HG02870 (cell line): ENCODE results near the gene PPIL3.

ENCODE experiments used
- ATAC-seq: cut with Tn5 transposase; IDR thresholded peaks from one replicate; pipeline ENCODE4 v1.9.1; 2021; ENCODE audit warnings: mild to moderate bottlenecking, moderate library complexity; ENCODE audit not compliant: unreplicated experiment

Gene PPIL3

DNA sequence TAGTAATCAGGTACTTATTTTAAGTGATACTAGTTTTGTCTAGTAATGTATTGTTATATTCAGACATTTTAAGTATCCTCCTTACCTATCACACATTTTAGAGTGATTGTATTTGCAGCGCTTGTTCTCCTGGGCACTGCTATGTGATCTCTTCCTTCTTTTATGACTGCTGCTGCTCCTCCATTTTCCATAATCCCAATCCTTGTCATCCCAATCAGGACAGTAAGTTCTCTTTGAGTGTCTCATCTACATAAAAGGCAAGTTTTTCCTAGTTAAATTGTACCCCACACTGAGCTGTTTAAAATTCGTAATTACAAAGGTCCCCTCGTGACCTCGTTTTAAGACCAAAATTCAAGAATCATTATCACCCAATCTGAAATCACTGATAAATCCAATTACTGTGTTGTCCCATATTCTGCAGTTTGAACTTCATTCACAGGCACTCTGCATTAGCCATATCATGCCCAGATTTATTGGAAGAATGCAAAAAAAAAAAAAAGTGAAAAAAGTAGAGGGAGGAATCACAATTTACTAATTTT lies 27.2 kb downstream of the PPIL3 start:
- no peak for ATAC-seq

DNA sequence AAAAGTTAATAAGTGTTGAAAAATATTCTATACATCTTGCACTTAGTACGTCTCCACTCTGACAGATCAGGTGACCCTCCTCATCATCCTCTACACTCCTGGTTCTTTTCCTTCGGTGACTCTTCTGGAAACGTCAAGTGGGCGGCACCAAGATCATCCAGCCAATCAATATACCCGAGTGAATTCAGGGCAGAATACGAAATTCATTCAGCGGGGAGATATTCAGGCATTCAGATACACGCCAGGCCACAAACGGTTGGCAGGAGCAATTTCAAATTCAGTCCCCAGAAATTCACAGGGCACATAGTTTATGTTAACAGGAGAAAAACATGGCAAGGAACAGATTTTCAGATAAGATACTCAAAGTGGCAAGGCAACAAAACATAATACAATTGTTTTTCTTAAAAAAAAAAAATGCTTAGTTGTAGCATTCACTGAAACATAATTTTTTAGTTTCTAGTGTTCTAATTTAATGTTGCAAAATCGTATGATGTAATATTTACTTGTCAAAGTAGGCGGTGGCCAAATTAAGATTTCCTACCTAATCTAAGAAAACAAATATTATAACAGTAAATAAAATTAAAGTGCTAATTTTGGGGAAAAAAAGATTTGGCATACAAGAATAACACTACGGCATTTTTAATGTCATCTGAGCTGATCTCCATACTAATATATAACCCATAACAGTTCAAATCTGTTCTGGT lies 28.6 kb downstream of the PPIL3 start:
- no peak for ATAC-seq

DNA sequence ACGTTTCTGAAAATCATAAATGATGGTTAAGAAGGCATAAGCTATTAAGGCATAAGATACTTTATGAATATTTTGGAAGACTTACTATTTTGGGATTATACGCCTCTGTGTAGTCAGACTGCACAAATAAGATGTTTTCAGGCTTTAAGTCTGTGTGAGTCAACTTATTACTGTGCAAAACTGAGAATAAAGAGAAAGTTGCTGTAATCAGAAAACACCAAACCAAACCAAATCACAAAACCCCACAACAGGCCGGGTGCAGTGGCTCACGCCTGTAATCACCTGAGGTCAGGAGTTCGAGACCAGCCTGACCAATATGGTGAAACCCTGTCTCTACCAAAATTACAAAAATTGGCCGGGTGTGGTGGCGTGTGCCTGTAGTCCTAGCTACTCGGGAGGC lies 32.1 kb downstream of the PPIL3 start:
- no peak for ATAC-seq

DNA sequence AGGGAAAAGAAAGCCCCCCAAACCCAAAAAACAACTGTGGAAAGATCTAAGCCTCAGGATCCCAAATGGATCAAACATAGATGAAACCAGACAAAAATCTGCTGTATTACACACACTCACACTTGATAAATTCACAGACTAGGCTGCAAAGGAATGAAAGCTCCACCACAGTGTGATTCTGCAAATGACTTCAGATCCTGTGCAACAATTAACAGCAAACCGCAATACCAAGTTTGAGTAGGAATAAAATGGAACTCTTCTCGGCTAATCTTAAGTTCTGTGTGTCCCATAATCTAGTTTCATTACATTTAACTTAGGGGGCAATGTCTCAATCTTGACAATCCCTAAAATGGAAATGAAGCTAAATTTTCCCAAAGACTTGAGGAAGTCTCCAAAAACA lies 36.3 kb downstream of the PPIL3 start:
- ATAC-seq: no peak

DNA sequence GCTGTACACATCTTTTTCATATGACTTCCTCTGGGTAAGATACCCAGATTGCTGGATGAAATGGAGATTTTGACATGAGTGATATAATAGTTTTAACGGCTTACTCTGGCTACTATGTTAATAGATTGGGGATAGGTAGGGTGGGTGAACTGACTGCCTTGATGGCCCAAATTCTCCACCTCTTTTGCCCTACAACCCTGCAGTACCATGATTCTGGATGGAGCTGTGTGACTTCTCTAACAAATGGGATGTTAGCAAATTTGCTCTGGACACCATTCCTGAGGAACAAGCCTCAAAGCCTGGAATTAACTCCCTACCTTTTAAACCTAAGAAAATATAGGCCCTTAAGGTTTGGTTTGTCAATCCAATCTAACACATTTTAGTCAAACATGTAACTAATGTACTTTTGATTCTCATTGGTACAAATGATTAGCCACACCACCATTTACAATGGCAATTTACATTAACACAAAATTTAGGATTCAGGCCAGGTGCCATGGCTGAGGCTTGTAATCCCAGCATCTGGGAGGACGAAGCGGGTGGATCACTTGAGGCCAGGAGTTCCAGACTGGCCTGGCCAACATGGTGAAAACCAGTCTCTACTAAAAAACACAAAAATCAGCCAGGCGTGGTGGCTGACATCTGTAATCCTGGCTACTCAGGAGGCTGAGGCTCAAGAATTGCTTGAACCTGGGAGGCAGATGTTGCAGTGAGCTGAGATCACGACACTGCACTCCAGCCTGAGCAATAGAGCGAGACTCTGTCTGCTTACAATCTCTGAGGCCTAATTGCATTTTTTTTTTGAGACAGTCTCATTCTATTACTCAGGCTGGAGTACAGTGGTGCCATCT lies 37.3 kb downstream of the PPIL3 start:
- no peak for ATAC-seq

DNA sequence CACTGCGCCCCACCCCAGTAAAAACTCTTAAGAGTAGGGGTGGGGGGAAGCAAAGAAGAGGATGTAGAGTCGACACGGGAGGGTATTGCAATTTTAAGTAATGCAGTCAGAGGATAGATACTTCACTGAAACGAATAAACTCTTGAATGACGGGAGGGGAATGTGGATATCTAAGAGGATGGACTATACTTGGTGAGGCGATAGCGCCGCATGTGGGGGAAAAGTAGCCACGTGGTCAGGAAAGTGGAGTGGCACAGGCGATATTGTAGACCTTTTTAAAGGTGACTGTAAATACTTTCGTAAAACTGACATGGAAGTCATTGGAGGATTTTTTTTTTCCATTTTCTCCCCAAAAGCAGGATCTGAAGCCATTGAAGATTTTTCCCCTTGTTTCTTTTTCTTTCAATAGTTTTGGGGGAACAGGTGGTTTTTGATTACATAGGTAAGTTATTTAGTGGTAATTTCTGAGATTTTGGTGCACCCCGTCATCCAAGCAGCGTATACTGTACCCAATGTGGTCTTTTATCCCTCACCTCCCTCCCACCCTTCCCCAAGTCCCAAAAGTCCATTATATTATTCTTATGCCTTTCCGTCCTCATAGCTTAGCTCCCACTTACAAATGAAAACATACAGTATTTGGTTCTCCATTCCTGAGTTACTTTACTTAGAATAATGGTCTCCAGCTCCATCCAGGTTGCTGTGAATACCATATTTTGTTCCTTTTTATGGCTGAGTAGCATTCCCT lies 38.2 kb downstream of the PPIL3 start:
- ATAC-seq: no peak

DNA sequence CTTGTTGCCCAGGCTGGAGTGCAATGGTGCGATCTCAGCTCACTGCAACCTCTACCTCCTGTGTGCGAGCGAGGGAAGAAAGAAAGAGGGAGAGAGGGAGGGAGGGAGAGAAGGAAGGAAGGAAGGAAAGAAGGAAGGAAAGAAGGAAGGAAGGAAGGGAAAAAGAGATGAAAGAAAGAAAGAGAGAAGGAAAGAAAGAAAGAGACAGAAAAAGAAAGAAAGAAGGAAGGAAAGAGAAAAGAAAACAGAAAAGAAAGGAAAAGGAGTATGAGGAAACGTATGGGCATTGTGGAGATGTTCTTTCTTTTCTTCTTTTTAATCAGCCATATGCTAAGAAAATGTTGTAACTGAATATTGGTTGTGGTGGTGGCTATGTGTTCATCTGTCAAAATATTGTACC lies 40.9 kb downstream of the PPIL3 start:
- ATAC-seq: no peak

DNA sequence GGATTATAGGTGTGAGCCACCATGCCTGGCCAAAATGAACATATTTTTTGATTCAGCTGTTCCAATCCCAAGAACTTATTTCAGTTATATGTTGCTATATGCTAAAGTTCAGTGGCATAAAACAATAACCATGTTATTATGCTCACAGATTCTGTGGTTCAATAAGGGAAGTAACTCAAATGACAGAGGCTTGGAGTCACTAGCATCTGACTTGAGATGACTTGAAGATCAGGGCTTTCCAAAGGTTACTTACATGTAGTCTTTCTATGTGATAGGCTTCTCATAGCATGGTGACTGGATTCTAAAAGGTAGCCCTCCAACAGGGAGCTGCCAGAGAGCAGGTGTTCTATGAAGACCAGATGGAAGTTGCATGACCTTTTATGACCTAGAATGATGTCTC lies 41.6 kb downstream of the PPIL3 start:
- ATAC-seq: no peak

DNA sequence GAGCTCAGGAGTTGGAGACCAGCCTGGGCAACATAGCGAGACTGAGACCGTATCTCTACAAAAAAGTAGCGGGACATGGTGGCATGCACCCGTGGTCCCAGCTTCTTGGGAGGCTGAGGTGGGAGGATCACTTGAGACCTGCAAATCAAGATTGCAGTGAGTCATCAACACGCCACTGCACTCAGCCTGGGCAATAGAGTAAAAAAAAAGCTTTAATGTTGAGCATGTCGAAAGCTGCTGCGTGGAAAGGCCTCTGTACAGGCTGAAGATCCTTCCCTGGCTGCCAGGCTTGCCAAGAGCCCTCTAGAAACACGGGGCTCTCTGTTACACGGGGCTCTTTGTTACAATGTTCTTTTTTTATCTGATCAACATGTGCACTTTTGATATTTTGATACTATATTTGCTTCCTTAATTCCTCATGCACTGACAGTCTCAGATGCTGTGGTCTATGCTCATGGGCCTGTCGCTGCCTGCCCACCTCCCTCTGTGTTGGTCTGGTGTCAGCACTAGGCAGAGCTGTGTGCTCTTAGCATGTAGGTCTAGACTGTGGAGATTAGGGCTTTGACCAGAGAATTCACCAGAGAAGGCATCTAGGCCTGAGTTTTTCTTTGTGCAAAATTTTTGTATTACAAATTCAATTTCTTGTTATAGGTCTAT lies 43.1 kb downstream of the PPIL3 start:
- ATAC-seq: no peak

DNA sequence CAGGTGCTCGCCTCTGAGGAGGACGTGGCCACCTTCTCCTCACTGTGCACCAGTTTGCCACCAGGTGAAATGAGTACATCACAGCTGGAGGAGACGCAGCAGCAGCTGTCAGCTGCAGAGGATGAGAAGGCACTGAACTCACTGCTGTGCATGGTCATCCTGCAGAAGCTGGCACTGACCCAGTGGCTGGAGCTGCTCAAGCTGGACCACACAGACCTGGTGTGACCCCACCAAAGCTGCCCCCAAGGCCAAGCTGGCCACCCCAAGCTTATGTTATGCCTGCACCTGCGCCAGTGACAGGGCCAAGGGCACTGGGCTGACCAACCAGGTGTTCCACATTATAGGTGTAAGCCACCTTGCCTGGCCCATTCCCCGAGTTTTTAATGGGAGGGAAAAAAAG lies 43.7 kb downstream of the PPIL3 start:
- ATAC-seq: no peak

DNA sequence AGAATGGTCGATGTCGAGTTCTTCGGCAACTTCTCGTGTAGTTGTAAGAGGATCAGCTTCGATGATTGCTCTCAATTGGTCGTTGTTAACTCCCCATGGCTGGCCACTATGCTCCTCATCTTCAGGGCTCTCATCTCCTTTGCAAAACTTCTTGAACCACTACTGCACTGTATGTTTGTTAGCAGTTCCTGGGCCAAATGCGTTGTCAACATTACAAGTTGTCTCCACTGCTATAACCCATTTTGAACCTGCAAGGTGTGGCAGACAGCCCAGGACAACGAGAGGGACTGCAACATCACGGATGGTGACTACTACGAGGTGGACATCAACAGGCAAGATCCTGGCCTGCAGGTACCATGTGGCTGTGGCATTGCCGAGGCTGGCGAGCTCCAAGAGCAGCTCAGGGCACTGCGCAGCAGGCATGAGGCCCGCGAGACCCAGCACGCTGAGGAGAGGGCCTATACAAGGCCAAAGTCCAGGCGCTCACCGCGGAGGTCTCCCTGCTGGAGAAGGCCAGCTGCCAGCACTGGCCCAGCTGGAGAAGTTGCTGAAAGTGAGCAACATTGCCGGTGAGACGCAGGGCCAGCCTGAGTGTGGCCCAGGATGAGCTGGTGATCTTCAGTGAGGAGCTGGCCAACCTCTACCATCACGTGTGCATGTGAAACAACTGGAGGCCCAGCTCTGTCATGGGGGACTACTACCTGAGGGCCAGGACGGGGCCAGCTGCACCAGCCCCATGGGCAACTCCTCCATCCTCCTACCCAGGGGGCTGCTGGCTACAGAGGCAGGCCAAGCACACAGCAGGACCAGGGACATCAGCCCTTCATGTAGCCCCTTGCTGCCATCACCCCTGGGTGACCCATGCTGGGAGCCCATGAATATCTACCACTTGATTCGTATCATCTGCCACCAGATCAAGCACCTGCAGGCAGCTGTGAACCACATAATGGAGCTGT lies 44.6 kb downstream of the PPIL3 start:
- ATAC-seq: no peak

DNA sequence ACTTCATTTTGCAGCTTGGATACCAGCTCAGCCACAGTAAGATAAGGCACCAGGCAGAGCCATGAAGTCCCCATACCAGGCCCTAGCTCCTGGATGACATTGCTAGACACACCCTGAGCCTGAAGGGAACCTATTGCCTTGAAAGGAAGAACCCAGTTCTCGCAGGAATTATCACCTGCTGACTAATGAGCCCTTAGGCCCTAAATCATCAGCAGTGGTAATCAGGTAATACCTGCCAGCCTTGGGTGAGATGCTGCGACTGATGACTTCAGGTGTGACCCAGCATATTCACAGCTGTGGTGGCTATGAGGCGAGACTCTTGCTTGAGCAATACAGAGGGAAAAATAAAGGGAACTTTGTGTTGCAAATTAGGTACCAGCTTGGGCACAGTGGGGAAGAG lies 49.4 kb downstream of the PPIL3 start:
- no peak for ATAC-seq

DNA sequence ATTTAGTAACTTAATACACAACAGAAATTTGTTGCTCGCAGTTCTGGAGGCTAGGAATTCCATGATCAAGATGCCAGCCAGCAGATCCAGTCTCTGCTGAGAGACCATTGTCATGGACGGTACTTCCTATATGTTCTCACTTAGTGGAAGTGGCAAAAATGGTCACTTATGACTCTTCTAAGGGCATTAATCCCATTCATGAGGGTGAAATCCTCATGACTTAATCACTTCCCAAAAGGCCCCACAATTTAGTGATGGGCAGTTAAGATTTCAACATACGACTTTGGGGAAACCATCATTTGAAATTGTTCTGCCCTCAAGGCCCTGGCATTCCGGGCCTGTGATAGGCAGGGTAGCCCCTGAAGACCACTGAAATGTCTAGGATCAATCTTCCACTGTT lies 54.2 kb downstream of the PPIL3 start:
- ATAC-seq: no peak

DNA sequence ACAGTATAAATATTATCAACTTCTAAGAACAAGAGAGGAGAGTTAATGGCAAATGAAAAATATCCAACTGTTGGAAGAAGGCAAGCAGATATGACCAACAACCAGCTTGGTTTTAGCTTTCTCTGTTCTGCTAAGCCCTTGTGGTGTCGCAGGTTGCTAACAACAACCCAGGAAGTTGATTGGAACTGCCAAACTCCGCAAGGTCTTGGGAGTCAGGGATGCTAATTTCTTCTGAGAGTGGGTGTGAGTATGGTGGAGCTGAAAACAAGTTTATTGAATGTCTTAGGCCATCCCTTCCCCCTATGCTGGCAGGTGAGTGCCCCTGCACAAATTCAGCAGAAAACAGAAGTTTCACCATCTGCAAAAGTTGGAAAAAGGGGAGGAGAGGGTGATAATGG lies 59.6 kb downstream of the PPIL3 start:
- no peak for ATAC-seq

DNA sequence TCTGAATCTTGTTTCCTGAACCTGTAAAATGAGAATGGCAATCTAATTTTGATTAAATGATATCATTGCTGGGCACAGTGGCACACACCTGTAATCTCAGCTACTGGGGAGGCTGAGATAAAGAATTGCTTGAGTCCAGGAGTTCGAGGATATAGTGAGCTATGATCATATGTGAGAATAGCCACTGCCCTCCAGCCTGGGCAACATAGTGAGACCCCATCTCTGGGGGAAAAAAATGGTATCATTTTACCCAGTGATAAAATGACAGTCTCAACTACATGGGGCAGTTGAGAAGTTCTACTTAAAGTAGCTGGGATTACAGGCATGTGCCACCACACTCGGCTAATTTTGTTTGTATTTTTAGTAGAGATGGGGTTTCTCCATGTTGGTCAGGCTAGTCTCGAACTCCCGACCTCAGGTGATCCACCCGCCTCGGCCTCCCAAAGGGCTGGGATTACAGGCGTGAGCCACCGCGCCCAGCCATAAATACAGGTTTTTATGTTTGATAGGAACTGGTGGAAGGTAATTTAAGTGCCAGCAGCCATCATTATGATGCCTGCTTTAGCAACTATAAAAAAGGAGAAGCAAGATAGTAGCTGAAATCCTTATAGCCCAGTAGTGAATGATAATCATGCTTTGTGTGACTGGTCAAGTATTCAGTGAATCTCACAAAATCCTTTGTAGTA lies 60.2 kb downstream of the PPIL3 start:
- ATAC-seq: no peak

DNA sequence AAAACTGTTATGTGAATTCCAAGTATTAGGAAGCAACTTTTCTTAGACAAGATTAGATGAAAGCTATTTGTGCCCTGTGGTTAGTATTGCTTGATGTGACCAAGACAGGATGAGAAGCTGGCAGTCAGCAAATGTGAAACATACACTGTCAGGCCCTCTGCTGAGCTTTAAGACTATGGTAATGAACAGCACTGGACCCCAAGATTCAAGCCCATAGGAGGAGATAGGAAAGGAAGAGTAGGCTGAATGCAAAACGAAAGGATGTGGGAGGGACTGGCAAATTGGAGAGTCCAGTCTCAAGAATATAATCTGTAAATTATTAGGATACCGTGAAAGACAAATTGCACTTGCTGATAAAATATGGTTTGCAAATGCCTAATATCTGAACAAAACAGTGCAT lies 60.8 kb downstream of the PPIL3 start:
- no peak for ATAC-seq

DNA sequence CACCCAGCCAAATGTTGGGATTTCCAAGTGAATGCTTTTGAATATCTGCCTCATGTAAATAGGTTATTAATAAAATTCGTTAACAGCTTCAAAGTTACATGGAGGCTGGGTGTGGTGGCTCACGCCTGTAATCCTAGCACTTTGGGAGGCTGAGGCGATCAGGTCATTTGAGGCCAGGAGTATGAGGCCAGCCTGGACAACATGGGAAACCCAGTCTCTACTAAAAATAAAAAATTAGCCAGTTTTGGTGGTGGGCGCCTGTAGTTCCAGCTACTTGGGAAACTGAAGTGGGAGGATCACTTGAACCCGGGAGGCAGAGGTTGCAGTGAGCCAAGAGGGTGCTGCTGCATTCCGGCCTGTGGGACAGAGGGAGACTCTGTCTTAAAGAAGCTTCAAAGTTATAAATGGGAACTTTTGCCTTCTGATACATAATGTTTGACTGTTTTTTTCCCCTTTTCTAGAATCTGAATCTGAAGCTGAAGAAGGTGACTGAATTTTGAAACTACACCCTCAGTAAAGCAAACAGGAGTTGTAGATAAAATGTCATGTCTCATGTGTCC lies 67.1 kb downstream of the PPIL3 start:
- ATAC-seq: no peak
